ENCODE data around the gene TSPAN14. TPM values are rescaled to one million over a fixed set of nuclear protein-coding genes. Genes with fewer than 3 reads are reported as not detected.

Gene TSPAN14
- total and polyA plus RNA-seq, 2 donors (not counting 1 experiment from before 2014, with no cell fraction given), result 12.1 to 50.0 TPM

- Histone ChIP-seq H3K4me1 (ENCODE audit: control insufficient read depth, extremely low read depth, insufficient read depth, low read length) (no peaks in the 10 kb centered on the region), H3K36me3 (ENCODE audit: control insufficient read depth, insufficient read depth, low read length) (no peaks in the 10 kb centered on the region), H3K4me2 (ENCODE audit: extremely low read depth, insufficient read depth, low read length) (no peak overlapping the region), H3K9me3 (ENCODE audit: control insufficient read depth, insufficient read depth, low read depth, low read length) (no peaks in the 10 kb centered on the region), H3K4me3 (replicated peaks in 1 of 4; ENCODE audit: control extremely low read depth in 1 of 4, insufficient read depth in 1 of 4, low read depth in 3 of 4, low read length in 4 of 4) (no peak overlapping the region), H3K79me2 (ENCODE audit: control insufficient read depth, insufficient read depth, low read length) (peaks cover 22% of the 10 kb centered on the region), H3K9ac (ENCODE audit: insufficient read depth, low read length) (no peak overlapping the region), H2AFZ (ENCODE audit: low read length) (no peak overlapping the region), H4K20me1 (ENCODE audit: control insufficient read depth, extremely low read depth, insufficient read depth, low read length) (no peaks in the 10 kb centered on the region), H3K27ac (ENCODE audit: insufficient read depth, low read length) (no peak overlapping the region), H3K27me3 (ENCODE audit: control insufficient read depth, insufficient read depth, low read length) (no peaks in the 10 kb centered on the region)
- no peak for DNase-seq (ENCODE audit: low read depth in 2 of 2)
- no peak for TF ChIP-seq CTCF (conservative IDR thresholded peaks at IDR 0.05 in 1 of 2, IDR thresholded peaks at IDR 0.05 in 1 of 2; ENCODE audit: low read depth in 1 of 2, low read length in 2 of 2)
- TF ChIP-seq EZH2 (IDR thresholded peaks at IDR 0.05; ENCODE audit: low read length, missing control alignments), result no peak
These were observed 30.1 kb downstream of the TSPAN14 start for GRCh38 chr10:80484243-80484642.

- no peak overlapping the region for H2AFZ ChIP-seq (ENCODE audit: low read length)
These were observed 30.6 kb downstream of the TSPAN14 start for GRCh38 chr10:80484676-80485075.

More at GRCh38 chr10:80484676-80485075, 30.6 kb downstream of the TSPAN14 start:
- no peak for DNase-seq (ENCODE audit: low read depth in 2 of 2)
- Histone ChIP-seq H3K9me3 (ENCODE audit: control insufficient read depth, insufficient read depth, low read depth, low read length) (no peaks in the 10 kb centered on the region), H4K20me1 (ENCODE audit: control insufficient read depth, extremely low read depth, insufficient read depth, low read length) (no peaks in the 10 kb centered on the region), H3K27me3 (ENCODE audit: control insufficient read depth, insufficient read depth, low read length) (no peaks in the 10 kb centered on the region), H3K27ac (ENCODE audit: insufficient read depth, low read length) (no peak overlapping the region), H3K4me1 (ENCODE audit: control insufficient read depth, extremely low read depth, insufficient read depth, low read length) (no peaks in the 10 kb centered on the region), H3K36me3 (ENCODE audit: control insufficient read depth, insufficient read depth, low read length) (no peaks in the 10 kb centered on the region), H3K9ac (ENCODE audit: insufficient read depth, low read length) (no peak overlapping the region), H3K4me3 (replicated peaks in 1 of 4; ENCODE audit: control extremely low read depth in 1 of 4, insufficient read depth in 1 of 4, low read depth in 3 of 4, low read length in 4 of 4) (no peak overlapping the region), H3K4me2 (ENCODE audit: extremely low read depth, insufficient read depth, low read length) (no peak overlapping the region), H3K79me2 (ENCODE audit: control insufficient read depth, insufficient read depth, low read length) (peaks cover 23% of the 10 kb centered on the region)
- TF ChIP-seq CTCF (conservative IDR thresholded peaks at IDR 0.05 in 1 of 2, IDR thresholded peaks at IDR 0.05 in 1 of 2; ENCODE audit: low read depth in 1 of 2, low read length in 2 of 2), result no peak
- no peak for TF ChIP-seq EZH2 (IDR thresholded peaks at IDR 0.05; ENCODE audit: low read length, missing control alignments)
